ENCODE results near the gene KCNMB4.

- no peak for TF ChIP-seq EZH2 (IDR thresholded peaks at IDR 0.05; ENCODE audit: low read length, unreplicated experiment)
- no peak; the same call in 1 of the 2 replicates for TF ChIP-seq CTCF (conservative IDR thresholded peaks at IDR 0.05; ENCODE audit: low read depth, low read length)
These were observed 36.5 kb downstream of the KCNMB4 start for GRCh38 chr12:70402597-70402996.

All from PC-3 (cell line).